Epidermal melanocyte (primary cell): ENCODE measurements around the gene PDE4D.

Experiments
- DNase-seq: peaks from one replicate; pipeline ENCODE4 v3.0.0; 2011; ENCODE audit warnings: low spot score; ENCODE audit not compliant: insufficient read length

The PDE4D gene

GRCh38 chr5:59296317-59297264, 596.9 kb downstream of the PDE4D start:
- DNase-seq = no peak

- DNase-seq = no peak
These were observed 599.8 kb downstream of the PDE4D start for GRCh38 chr5:59293700-59294099.

- no peak for DNase-seq
These were observed 601.6 kb downstream of the PDE4D start for GRCh38 chr5:59291941-59292340.

- DNase-seq = no peak
These were observed 605.6 kb downstream of the PDE4D start for GRCh38 chr5:59287884-59288283.

- DNase-seq = no peak
These were observed 606.2 kb downstream of the PDE4D start for GRCh38 chr5:59287361-59287760.

- no peak for DNase-seq
These were observed 607.0 kb downstream of the PDE4D start for GRCh38 chr5:59286510-59286909.

- DNase-seq = no peak
These were observed 608.1 kb downstream of the PDE4D start for GRCh38 chr5:59285300-59286016.

GRCh38 chr5:59282726-59283125, 610.8 kb downstream of the PDE4D start:
- no peak for DNase-seq

- no peak for DNase-seq
These were observed 613.5 kb downstream of the PDE4D start for GRCh38 chr5:59279979-59280378.

- DNase-seq = no peak
These were observed 616.6 kb downstream of the PDE4D start for GRCh38 chr5:59276917-59277372.

GRCh38 chr5:59276325-59276675, 617.2 kb downstream of the PDE4D start:
- no peak for DNase-seq

GRCh38 chr5:59275510-59276324, 617.8 kb downstream of the PDE4D start:
- peak; percentile 31 for DNase-seq

GRCh38 chr5:59275170-59275509, 618.4 kb downstream of the PDE4D start:
- DNase-seq = no peak

- DNase-seq = no peak
These were observed 619.4 kb downstream of the PDE4D start for GRCh38 chr5:59274106-59274636.

- no peak for DNase-seq
These were observed 620.6 kb downstream of the PDE4D start for GRCh38 chr5:59272809-59273427.

- no peak for DNase-seq
These were observed 624.6 kb downstream of the PDE4D start for GRCh38 chr5:59268756-59269415.

GRCh38 chr5:59267033-59267432, 626.5 kb downstream of the PDE4D start:
- DNase-seq = no peak

GRCh38 chr5:59266410-59266809, 627.1 kb downstream of the PDE4D start:
- no peak for DNase-seq

GRCh38 chr5:59264639-59265245, 628.8 kb downstream of the PDE4D start:
- DNase-seq = no peak

GRCh38 chr5:59264013-59264412, 629.5 kb downstream of the PDE4D start:
- no peak for DNase-seq
